D721Med (cell line): ENCODE measurements around the gene SFR1.

ENCODE experiments used
- DNase-seq: peaks from one replicate; pipeline ENCODE4 v3.0.0; 2011; ENCODE audit warnings: low spot score; ENCODE audit not compliant: insufficient read length
- FAIRE-seq: peaks from 2 replicates; lab custom pipeline; 2011; peaks lifted over from hg19 to GRCh38; lab: Jason Lieb, UNC
- CTCF ChIP-seq: IDR thresholded peaks from 2 replicates; pipeline ENCODE4 v1.5.1; 2012; ENCODE audit warnings: mild to moderate bottlenecking, control low read depth; ENCODE audit not compliant: insufficient read depth; ENCODE audit errors: missing control alignments

The SFR1 gene

GRCh38 chr10:104080762-104081161 lies 41.2 kb upstream of the SFR1 start:
- DNase-seq = no peak
- TF ChIP-seq CTCF = peak; percentile 40
- no peak for FAIRE-seq

- TF ChIP-seq CTCF = no peak
- FAIRE-seq (no peak), DNase-seq (no peak)
These were observed 40.0 kb upstream of the SFR1 start for GRCh38 chr10:104081998-104082397.

GRCh38 chr10:104084482-104085142 lies 37.4 kb upstream of the SFR1 start:
- TF ChIP-seq CTCF = no peak
- no peak for FAIRE-seq
- no peak for DNase-seq

- FAIRE-seq (no peak), DNase-seq (no peak)
- TF ChIP-seq CTCF = no peak
These were observed 36.1 kb upstream of the SFR1 start, which contains the start of gene COL17A1 for GRCh38 chr10:104085801-104086400. TSS of gene COL17A1 (minus strand) at chr10:104085880. CDS start at chr10:104080673, 5,207 bp downstream.

- no peak for TF ChIP-seq CTCF
- DNase-seq = no peak
- no peak for FAIRE-seq
These were observed 33.7 kb upstream of the SFR1 start for GRCh38 chr10:104088239-104088638.

GRCh38 chr10:104089621-104090020 lies 32.4 kb upstream of the SFR1 start:
- TF ChIP-seq CTCF = no peak
- FAIRE-seq = no peak
- no peak for DNase-seq

- no peak for DNase-seq
- no peak for FAIRE-seq
- no peak for TF ChIP-seq CTCF
These were observed 31.4 kb upstream of the SFR1 start for GRCh38 chr10:104090611-104091010.
